Fibroblast of mammary gland (primary cell): ENCODE measurements around the gene DLG3.

Experiments used
- DNase-seq: peaks from one replicate; pipeline ENCODE4 v3.0.0-alpha.2; 2010; ENCODE audit warnings: low read depth
- H3K4me3 ChIP-seq: 2 replicates; pipeline ENCODE4 v1.5.1; 2011; ENCODE audit warnings: low read depth, mild to moderate bottlenecking, low read length, moderate library complexity; ENCODE audit not compliant: control insufficient read depth
- CTCF ChIP-seq: conservative IDR thresholded peaks from 2 replicates; pipeline ENCODE4 v1.5.1; 2011; ENCODE audit warnings: low read depth, low read length, inconsistent platforms; ENCODE audit not compliant: control insufficient read depth, insufficient read depth

Gene DLG3

DNA sequence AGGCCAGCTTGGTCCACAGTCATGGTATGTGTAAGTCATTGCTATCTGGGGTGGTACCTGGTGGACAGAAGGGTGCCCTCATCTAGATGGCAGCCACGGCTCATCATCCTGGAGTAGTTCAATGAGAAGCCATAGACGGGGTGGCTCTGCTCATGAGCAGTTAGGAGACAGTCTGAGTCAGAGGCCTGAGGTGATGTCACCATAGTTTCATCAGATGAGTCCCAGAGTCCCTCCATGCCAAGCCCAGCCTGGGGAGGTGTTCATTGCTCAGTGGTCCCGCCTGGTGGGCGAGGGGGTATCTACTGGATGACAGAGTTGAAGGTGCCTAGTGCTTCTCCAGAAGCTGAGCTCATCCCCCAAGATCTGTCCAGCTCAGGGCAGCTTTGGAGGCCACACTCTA lies 49.8 kb downstream of the DLG3 start:
- DNase-seq, result peak; percentile 39
- TF ChIP-seq CTCF, result no peak
- no peak overlapping the region for H3K4me3 ChIP-seq

DNA sequence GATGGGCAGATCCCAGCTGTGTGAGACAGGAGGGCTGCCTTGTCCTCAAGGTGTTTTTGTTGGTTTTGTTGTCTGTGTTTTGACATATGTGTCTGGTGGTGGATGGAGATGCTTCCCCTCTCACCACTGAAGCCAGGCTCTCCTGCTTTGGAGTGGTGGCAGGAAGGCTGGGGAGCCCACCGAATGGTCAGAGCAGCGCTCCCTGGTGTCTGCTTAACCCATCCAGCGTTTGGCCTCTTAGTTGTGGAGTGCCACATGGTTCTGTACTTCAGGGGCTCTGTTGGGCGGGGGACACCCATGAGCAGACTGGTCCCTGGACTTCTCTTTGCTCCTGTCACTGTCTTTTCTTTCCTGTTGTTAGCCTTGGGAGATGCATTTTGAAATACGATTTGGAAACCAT lies 51.9 kb downstream of the DLG3 start:
- no peak for DNase-seq
- no peak for TF ChIP-seq CTCF
- H3K4me3 ChIP-seq, result no peak overlapping the region

GRCh38 chrX:70497026-70497425 lies 52.4 kb downstream of the DLG3 start:
- no peak overlapping the region for H3K4me3 ChIP-seq
- TF ChIP-seq CTCF, result no peak
- no peak for DNase-seq

DNA sequence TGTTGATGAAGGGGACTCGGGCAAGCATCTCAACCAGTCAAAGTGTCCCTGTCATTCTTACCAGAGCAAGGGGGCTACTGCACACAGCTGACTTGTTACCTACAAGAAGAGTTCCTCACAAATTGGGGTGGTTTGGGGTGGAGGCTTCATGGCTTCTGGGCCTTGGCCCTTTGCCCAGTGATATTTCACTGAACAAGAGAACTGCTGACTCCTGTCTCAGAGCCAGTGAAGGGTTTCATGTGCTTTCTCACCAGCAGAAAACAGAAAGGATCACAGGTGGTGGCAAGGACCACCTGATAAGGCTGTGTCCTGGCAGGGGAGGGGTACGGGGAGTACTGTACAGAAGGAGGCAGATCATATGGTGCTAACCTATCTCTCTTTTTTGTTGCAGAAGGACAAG lies 53.5 kb downstream of the DLG3 start:
- DNase-seq, result no peak
- no peak for TF ChIP-seq CTCF
- H3K4me3 ChIP-seq, result no peak overlapping the region

GRCh38 chrX:70500826-70501225 lies 56.2 kb downstream of the DLG3 start:
- DNase-seq, result no peak
- H3K4me3 ChIP-seq, result no peak overlapping the region
- no peak for TF ChIP-seq CTCF

GRCh38 chrX:70504772-70505450 lies 60.3 kb downstream of the DLG3 start:
- DNase-seq, result no peak
- TF ChIP-seq CTCF, result no peak

DNA sequence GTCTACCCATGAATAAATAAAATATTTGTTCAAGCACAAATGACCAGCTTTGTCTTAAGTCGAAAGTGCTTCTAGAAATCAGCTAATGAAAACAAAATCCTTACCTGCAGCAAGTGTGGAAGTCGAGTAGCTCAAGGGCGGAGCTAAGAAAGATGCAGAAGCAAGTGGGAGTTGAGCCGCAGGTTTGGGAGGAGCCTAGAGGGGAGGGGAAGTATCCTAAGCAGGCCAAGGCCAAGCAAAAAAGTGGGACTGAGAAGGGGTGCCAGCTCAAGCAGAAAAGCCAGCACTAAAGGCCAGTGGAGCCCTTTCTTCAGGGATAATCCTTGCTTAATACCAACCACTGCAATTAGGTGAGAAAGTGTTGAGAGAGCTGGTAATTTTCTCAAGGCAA lies 60.8 kb downstream of the DLG3 start:
- H3K4me3 ChIP-seq, result no peak overlapping the region
- no peak for TF ChIP-seq CTCF
- no peak for DNase-seq

More at GRCh38 chrX:70504772-70505450, 60.3 kb downstream of the DLG3 start:
- H3K4me3 ChIP-seq, result no peak overlapping the region
